GM23338 (cell line): ENCODE measurements around the gene ANKRD40. TPM values are rescaled to one million over a fixed set of nuclear protein-coding genes. Genes with fewer than 3 reads are reported as not detected.
A peak's percentile ranks its signal among the peaks of the same experiment; 100 is the strongest.

Experiments used
- ATAC-seq: fragments of 200-7000 bp; cut with Tn5 transposase; 3 replicates; pipeline ENCODE4 v1.9.1; 2020
- DNase-seq: peaks from one replicate; pipeline ENCODE4 v3.0.0-alpha.2; 2015; ENCODE audit warnings: low spot score
- H2AFZ ChIP-seq: fragments of 200-600 bp; sonication (generic); 2 replicates; pipeline ENCODE4 v1.8.0; 2016; ENCODE audit warnings: antibody characterized with exemption, mild to moderate bottlenecking, moderate library complexity
- H3F3A ChIP-seq: fragments of 200-600 bp; sonication (generic); replicated peaks from 2 replicates; pipeline ENCODE4 v1.8.0; 2017; ENCODE audit warnings: antibody characterized with exemption, mixed run types, low read depth
- H3K27ac ChIP-seq: fragments of 200-600 bp; sonication (generic); 2 replicates; pipeline ENCODE4 v1.6.1; 2016; ENCODE audit warnings: low read depth
- H3K27me3 ChIP-seq: fragments of 200-600 bp; sonication (generic); 2 replicates; pipeline ENCODE4 v1.8.0; 2016; ENCODE audit warnings: mild to moderate bottlenecking, mixed run types, moderate library complexity; ENCODE audit not compliant: insufficient read depth
- H3K36me3 ChIP-seq: fragments of 200-600 bp; sonication (generic); 2 replicates; pipeline ENCODE4 v1.8.0; 2016; ENCODE audit warnings: mild to moderate bottlenecking; ENCODE audit not compliant: insufficient read depth
- H3K4me1 ChIP-seq: fragments of 200-600 bp; sonication (generic); 2 replicates; pipeline ENCODE4 v1.8.0; 2016; ENCODE audit warnings: mild to moderate bottlenecking, moderate library complexity; ENCODE audit not compliant: insufficient read depth
- H3K4me2 ChIP-seq: fragments of 200-600 bp; sonication (generic); 2 replicates; pipeline ENCODE4 v1.7.1; 2017; ENCODE audit warnings: mixed run types
- H3K4me3 ChIP-seq: fragments of 200-600 bp; sonication (generic); 2 replicates; pipeline ENCODE4 v1.6.1; 2016; ENCODE audit warnings: mixed run types
- H3K79me2 ChIP-seq: fragments of 200-600 bp; sonication (generic); replicated peaks from 2 replicates; pipeline ENCODE4 v1.8.0; 2017; ENCODE audit warnings: mild to moderate bottlenecking; ENCODE audit not compliant: insufficient read depth
- H3K9me2 ChIP-seq: fragments of 200-600 bp; sonication (generic); 2 replicates; pipeline ENCODE4 v1.8.0; 2017; ENCODE audit not compliant: insufficient read depth
- H4K20me1 ChIP-seq: fragments of 200-600 bp; sonication (generic); replicated peaks from 2 replicates; pipeline ENCODE4 v1.8.0; 2017; ENCODE audit warnings: mild to moderate bottlenecking; ENCODE audit not compliant: insufficient read depth
- H3K27ac Mint-ChIP-seq: 2 replicates; pipeline ENCODE4 v1.8.0; 2020; ENCODE audit warnings: inconsistent platforms, mild to moderate bottlenecking, moderate library complexity, mixed read lengths
- H3K27me3 Mint-ChIP-seq: 3 replicates; pipeline ENCODE4 v1.8.0; 2022; ENCODE audit warnings: low read depth, mild to moderate bottlenecking, moderate library complexity, mixed read lengths, inconsistent platforms; ENCODE audit not compliant: insufficient read depth, poor library complexity
- H3K36me3 Mint-ChIP-seq: 3 replicates; pipeline ENCODE4 v1.8.0; 2021; ENCODE audit warnings: low read depth, mild to moderate bottlenecking, inconsistent platforms, moderate library complexity, mixed read lengths
- H3K4me1 Mint-ChIP-seq: 3 replicates; pipeline ENCODE4 v1.8.0; 2020; ENCODE audit warnings: mild to moderate bottlenecking, inconsistent platforms, mixed read lengths
- H3K4me3 Mint-ChIP-seq: 3 replicates; pipeline ENCODE4 v1.8.0; 2021; ENCODE audit warnings: moderate library complexity, mild to moderate bottlenecking, inconsistent platforms, mixed read lengths
- H3K9me3 Mint-ChIP-seq: 3 replicates; pipeline ENCODE4 v1.8.0; 2020; ENCODE audit warnings: moderate library complexity, mild to moderate bottlenecking, inconsistent platforms, mixed read lengths
- CREB1 ChIP-seq: fragments of 250-450 bp; sonication (Bioruptor Pico); IDR thresholded peaks from 2 replicates; pipeline ENCODE4 v1.5.0; 2020; ENCODE audit warnings: low read depth, mild to moderate bottlenecking, moderate library complexity
- ETS1 ChIP-seq: IDR thresholded peaks from 2 replicates; pipeline ENCODE4 v1.6.1; 2016; ENCODE audit warnings: antibody characterized with exemption
- EZH2 ChIP-seq: fragments of 200-600 bp; sonication (generic); IDR thresholded peaks from one replicate; pipeline ENCODE4 v1.8.0; 2017; ENCODE audit warnings: antibody characterized with exemption, mild to moderate bottlenecking, low read depth; ENCODE audit not compliant: unreplicated experiment
- JUNB ChIP-seq: IDR thresholded peaks from one replicate; pipeline ENCODE4 v1.6.1; 2016; ENCODE audit warnings: antibody characterized with exemption; ENCODE audit not compliant: unreplicated experiment
- NANOG ChIP-seq: IDR thresholded peaks from 2 replicates; pipeline ENCODE4 v1.6.1; 2016; ENCODE audit warnings: antibody characterized with exemption, borderline replicate concordance
- POLR2AphosphoS5 ChIP-seq: IDR thresholded peaks from 2 replicates; pipeline ENCODE4 v1.6.1; 2016; ENCODE audit warnings: antibody characterized with exemption, low read depth
- REST ChIP-seq: IDR thresholded peaks from one replicate; pipeline ENCODE4 v1.6.1; 2018; ENCODE audit warnings: antibody characterized with exemption; ENCODE audit not compliant: unreplicated experiment
- STAT1 ChIP-seq: IDR thresholded peaks from one replicate; pipeline ENCODE4 v1.6.1; 2016; ENCODE audit warnings: antibody characterized with exemption; ENCODE audit not compliant: unreplicated experiment
- ZNF462 ChIP-seq: fragments of 250-450 bp; sonication (Bioruptor Pico); IDR thresholded peaks from 2 replicates; pipeline ENCODE4 v1.5.0; 2020; ENCODE audit warnings: mild to moderate bottlenecking, moderate library complexity
- polyA plus RNA-seq: library from polyadenylated mRNA; unstranded; fragments of >200 nt; fragmentation: Nextera tagmentation; extraction: Ambion mirVana; gene quantifications from 2 replicates; pipeline ENCODE4 v1.2.1, GENCODE V29; 2016
- total RNA-seq: library from RNA; depleted of rRNA; stranded (reverse); fragments of >200 nt; shearing (Covaris generic); gene quantifications from 2 replicates; pipeline ENCODE4 v1.2.3, GENCODE V29; 2014

Gene ANKRD40
- total and polyA plus RNA-seq, 2 experiments from 2014 or later, result 19.0 to 42.1 TPM

- peaks cover 2% of the 10 kb centered on the region; the same call in 1 of the 3 replicates for H3K4me1 Mint-ChIP-seq
- TF ChIP-seq JUNB (no peak), STAT1 (no peak), EZH2 (no peak), REST (no peak)
- H3K27ac Mint-ChIP-seq, result no peak overlapping the region; the same call in 1 of the 2 replicates
- Histone ChIP-seq H4K20me1 (peaks cover 73% of the 10 kb centered on the region), H3K4me3 (no peak overlapping the region), H3K4me2 (no peak overlapping the region), H2AFZ (no peak overlapping the region), H3K36me3 (peaks cover 19% of the 10 kb centered on the region), H3K27ac (no peak overlapping the region), H3K9me2 (no peaks in the 10 kb centered on the region), H3K4me1 (no peaks in the 10 kb centered on the region), H3K27me3 (no peaks in the 10 kb centered on the region), H3K79me2 (peaks cover 100% of the 10 kb centered on the region), H3F3A (no peaks in the 10 kb centered on the region)
- ATAC-seq (no peak), DNase-seq (no peak)
- no peak overlapping the region for H3K4me3 Mint-ChIP-seq
- peaks cover 37% of the 10 kb centered on the region for H3K36me3 Mint-ChIP-seq
- H3K27me3 Mint-ChIP-seq, result no peaks in the 10 kb centered on the region
- no peaks in the 10 kb centered on the region for H3K9me3 Mint-ChIP-seq
Observed at GRCh38 chr17:50735287-50735686, 27.6 kb upstream of the ANKRD40 start.

GRCh38 chr17:50731575-50732460 lies 24.1 kb upstream of the ANKRD40 start:
- Histone ChIP-seq H3K36me3 (no peaks in the 10 kb centered on the region; the same call in 1 of the 2 replicates), H3K4me1 (no peaks in the 10 kb centered on the region), H3K4me2 (no peak overlapping the region), H3K79me2 (peaks cover 100% of the 10 kb centered on the region), H2AFZ (no peak overlapping the region), H3K9me2 (no peaks in the 10 kb centered on the region), H3F3A (no peaks in the 10 kb centered on the region), H3K4me3 (no peak overlapping the region), H3K27me3 (no peaks in the 10 kb centered on the region), H3K27ac (peak overlapping the region; percentile 81; the same call in 1 of the 2 replicates), H4K20me1 (peaks cover 79% of the 10 kb centered on the region)
- peaks cover 3% of the 10 kb centered on the region; the same call in 1 of the 3 replicates for H3K36me3 Mint-ChIP-seq
- H3K27ac Mint-ChIP-seq, result no peak overlapping the region
- H3K27me3 Mint-ChIP-seq, result no peaks in the 10 kb centered on the region
- no peak for ATAC-seq
- no peak for DNase-seq
- H3K9me3 Mint-ChIP-seq, result no peaks in the 10 kb centered on the region
- peaks cover 9% of the 10 kb centered on the region for H3K4me1 Mint-ChIP-seq
- H3K4me3 Mint-ChIP-seq, result no peak overlapping the region
- TF ChIP-seq POLR2AphosphoS5, result no peak
- no peak for TF ChIP-seq NANOG
- no peak for TF ChIP-seq CREB1 (CRISPR knock-in tag)
- no peak for TF ChIP-seq EZH2
- TF ChIP-seq JUNB, result no peak
- TF ChIP-seq ETS1, result no peak
- TF ChIP-seq STAT1, result no peak
- TF ChIP-seq ZNF462, result no peak
